Stomach (tissue), 9 donors: ENCODE results near the gene YPEL3. TPM values are rescaled to one million over a fixed set of nuclear protein-coding genes. Genes with fewer than 3 reads are reported as not detected.
"Not testable (repeated sequence)": the region's sequence is repeated elsewhere in the genome, so short reads cannot be mapped to it uniquely, and the experiment has no call there.

Source experiments
- DNase-seq, 2 donors: peaks; one replicate each; pipeline versions ENCODE4 v3.0.0 to v3.0.0-alpha.2; 2013 to 2019
- H3K27ac ChIP-seq, 5 donors: fragments of 200-600 bp in 4 of 5; sonication (generic) in 4 of 5; one replicate each; pipeline ENCODE4 v1.5.1; 2013 to 2019; ENCODE audit warnings: mild to moderate bottlenecking in 1 of 5, moderate library complexity in 1 of 5
- H3K27me3 ChIP-seq, 3 donors: fragments of 200-600 bp; sonication (generic); one replicate each; pipeline ENCODE4 v1.5.1; 2017 to 2019; ENCODE audit warnings: mixed run types in 1 of 3
- H3K36me3 ChIP-seq, 4 donors: fragments of 200-600 bp; sonication (generic); 1 replicate in 3 of 4; 2 replicates in 1 of 4; pipeline ENCODE4 v1.5.1; 2016 to 2019
- H3K4me1 ChIP-seq, 4 donors: fragments of 200-600 bp; sonication (generic); one replicate each; pipeline ENCODE4 v1.5.1; 2016 to 2019
- H3K4me3 ChIP-seq, 4 donors: fragments of 200-600 bp; sonication (generic) in 3 of 4; one replicate each; pipeline ENCODE4 v1.5.1; 2016 to 2019; ENCODE audit warnings: mild to moderate bottlenecking in 1 of 4
- H3K9me3 ChIP-seq, 4 donors: fragments of 200-600 bp; sonication (generic); one replicate each; pipeline ENCODE4 v1.5.1; 2016 to 2019
- EP300 ChIP-seq: sonication (generic); formaldehyde crosslinking; IDR thresholded peaks from one replicate; pipeline ENCODE4 v1.6.1; 2017; ENCODE audit warnings: antibody characterized with exemption
- POLR2A ChIP-seq, 4 donors: fragments of 450-650 bp; IDR thresholded peaks; one replicate each; pipeline ENCODE4 v1.6.1; 2016; ENCODE audit warnings: antibody characterized with exemption in 4 of 4, control low read depth in 2 of 4, mild to moderate bottlenecking in 1 of 4, moderate library complexity in 1 of 4
- POLR2AphosphoS5 ChIP-seq, 3 donors: sonication (generic); formaldehyde crosslinking; IDR thresholded peaks; one replicate each; pipeline ENCODE4 v1.6.1; 2016; ENCODE audit warnings: antibody characterized with exemption in 3 of 3
- WGBS, 5 donors: extraction: QIAGEN DNeasy Blood & Tissue Kit in 3 of 5; methylation state at CpG; one replicate each; pipeline versions ENCODE4 v1.1.5 to v1.1.7; 2013 to 2018; 5-methylcytosine and 5-hydroxymethylcytosine counted together
- intact Hi-C: fragments of 100-400 bp; cut with DNase I; formaldehyde crosslinking; loops from one replicate; pipeline ENCODE4 v1.15.1; 2023; ENCODE audit warnings: low total_unique reads
- polyA plus RNA-seq, 3 donors: library from polyadenylated mRNA; stranded (reverse); fragments of 200-250 nt; gene quantifications; one replicate each; pipeline ENCODE4 v1.2.3, GENCODE V29; 2013
- total RNA-seq, 5 donors: library from RNA; depleted of rRNA; stranded (reverse); fragments of >200 nt; gene quantifications; one replicate each; pipeline versions ENCODE4 v1.1.0 to v1.2.3, GENCODE V29; 2014 to 2016
- TF ChIP-seq, protein P1 (sequence below), 7 experiments: fragments of 450-650 bp in 4 of 7; fragments of 200-600 bp in 3 of 7; sonication (generic) in 3 of 7; IDR thresholded peaks; one replicate each; pipeline ENCODE4 v1.5.1; 2016 to 2019; ENCODE audit warnings: antibody characterized with exemption in 7 of 7, control low read depth in 2 of 7, mild to moderate bottlenecking in 1 of 7
- donor health status: healthy with polysubstance abuse.
- donor health status: Bipolar disorder and iron deficiency.
- donor health status: healthy.

The YPEL3 gene
- total and polyA plus RNA-seq, 8 donors: 13.9 to 162 (median 78.4) TPM

DNA sequence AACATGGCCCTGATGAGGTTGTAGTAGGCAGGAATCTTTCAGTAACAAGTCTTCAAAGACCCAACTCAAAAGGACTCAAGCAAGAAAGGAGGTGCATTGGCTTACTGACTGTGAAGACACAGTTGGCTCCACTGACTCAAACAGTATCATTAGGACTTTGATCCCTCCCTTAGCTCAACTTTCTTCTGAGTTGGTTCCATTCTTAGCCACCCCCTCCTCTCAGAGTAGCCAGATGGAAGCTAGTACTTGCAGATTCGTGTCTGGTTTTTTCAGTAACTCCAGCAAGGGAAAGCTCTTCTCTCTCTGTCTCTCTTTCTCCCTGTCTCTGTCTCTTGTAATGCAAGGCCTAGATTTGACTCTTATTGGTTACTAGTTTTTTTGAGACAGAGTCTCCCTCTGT, 32.0 kb upstream of the YPEL3 start:
- peaks cover 9 to 16% (median 13%) of the 10 kb centered on the region in 4 donors for H3K4me1 ChIP-seq
- intact Hi-C loops: no loop called here
- WGBS, 5 donors: 63 to 94% (median 77%) methylated on average over 1 of the region's 1 CpG
- no peaks in the 10 kb centered on the region for H3K36me3 ChIP-seq
- H3K27ac ChIP-seq: no peak overlapping the region
- DNase-seq: no peak
- no peaks in the 10 kb centered on the region for H3K27me3 ChIP-seq
- H3K9me3 ChIP-seq: no peaks in the 10 kb centered on the region
- TF ChIP-seq POLR2A (IDR thresholded peaks at IDR 0.05) (no peak), EP300 (no peak), POLR2AphosphoS5 (IDR thresholded peaks at IDR 0.05) (no peak)
- TF ChIP-seq, protein P1, sequence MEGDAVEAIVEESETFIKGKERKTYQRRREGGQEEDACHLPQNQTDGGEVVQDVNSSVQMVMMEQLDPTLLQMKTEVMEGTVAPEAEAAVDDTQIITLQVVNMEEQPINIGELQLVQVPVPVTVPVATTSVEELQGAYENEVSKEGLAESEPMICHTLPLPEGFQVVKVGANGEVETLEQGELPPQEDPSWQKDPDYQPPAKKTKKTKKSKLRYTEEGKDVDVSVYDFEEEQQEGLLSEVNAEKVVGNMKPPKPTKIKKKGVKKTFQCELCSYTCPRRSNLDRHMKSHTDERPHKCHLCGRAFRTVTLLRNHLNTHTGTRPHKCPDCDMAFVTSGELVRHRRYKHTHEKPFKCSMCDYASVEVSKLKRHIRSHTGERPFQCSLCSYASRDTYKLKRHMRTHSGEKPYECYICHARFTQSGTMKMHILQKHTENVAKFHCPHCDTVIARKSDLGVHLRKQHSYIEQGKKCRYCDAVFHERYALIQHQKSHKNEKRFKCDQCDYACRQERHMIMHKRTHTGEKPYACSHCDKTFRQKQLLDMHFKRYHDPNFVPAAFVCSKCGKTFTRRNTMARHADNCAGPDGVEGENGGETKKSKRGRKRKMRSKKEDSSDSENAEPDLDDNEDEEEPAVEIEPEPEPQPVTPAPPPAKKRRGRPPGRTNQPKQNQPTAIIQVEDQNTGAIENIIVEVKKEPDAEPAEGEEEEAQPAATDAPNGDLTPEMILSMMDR (IDR thresholded peaks at IDR 0.05): no peak
- no peak overlapping the region for H3K4me3 ChIP-seq

DNA sequence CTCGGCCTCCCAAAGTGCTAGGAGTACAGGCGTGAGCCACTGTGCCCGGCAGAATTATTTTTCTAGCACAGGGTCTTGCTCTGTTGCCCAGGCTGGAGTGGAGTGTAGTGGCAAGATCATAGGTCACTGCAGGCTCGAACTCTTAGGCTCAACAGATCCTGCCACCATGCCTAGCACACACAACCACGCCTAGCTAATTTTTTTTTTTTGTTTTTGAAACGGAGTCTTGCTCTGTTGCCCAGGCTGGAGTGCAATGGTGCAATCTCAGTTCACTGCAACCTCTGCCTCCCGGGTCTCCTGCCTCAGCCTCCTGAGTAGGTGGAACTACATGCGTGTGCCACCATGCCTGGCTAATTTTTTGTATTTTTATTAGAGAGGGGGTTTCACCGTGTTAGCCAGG, 29.7 kb upstream of the YPEL3 start:
- H3K27ac ChIP-seq, H3K9me3 ChIP-seq, intact Hi-C loops, H3K4me3 ChIP-seq, H3K36me3 ChIP-seq, H3K27me3 ChIP-seq, DNase-seq: not testable (repeated sequence)
- peaks cover 29 to 36% (median 32%) of the 10 kb centered on the region in 4 donors for H3K4me1 ChIP-seq
- 86 to 93% (median 91%) methylated on average over 9 of the region's 9 CpGs for whole genome bisulfite sequencing, 5 donors

DNA sequence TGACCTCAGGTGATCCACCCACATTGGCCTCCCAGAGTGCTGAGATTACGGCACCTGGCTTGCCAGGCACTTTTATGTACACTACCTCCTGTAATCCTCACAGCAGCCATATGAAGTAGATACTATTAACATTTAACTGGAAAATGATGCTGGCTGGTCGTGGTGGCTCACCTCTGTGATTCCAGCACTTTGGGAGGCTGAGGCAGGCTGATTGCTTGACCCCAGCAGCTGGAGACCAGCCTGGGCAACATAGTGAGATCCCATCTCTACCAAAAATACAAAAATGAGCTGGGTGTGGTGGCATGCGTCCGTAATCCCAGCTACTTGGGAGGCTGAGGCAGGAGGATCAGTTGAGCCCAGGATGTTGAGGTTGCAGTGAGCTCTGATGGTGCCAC, 29.0 kb upstream of the YPEL3 start:
- no peak for DNase-seq
- H3K27me3 ChIP-seq: no peaks in the 10 kb centered on the region
- H3K36me3 ChIP-seq: peaks cover 2 to 13% (median 8%) of the 10 kb centered on the region in 4 donors
- intact Hi-C loops: no loop called here
- H3K9me3 ChIP-seq: no peaks in the 10 kb centered on the region
- H3K4me3 ChIP-seq: no peak overlapping the region
- peak overlapping the region in 4 of 5 donors; percentile 94 to 96 (median 94) for H3K27ac ChIP-seq
- H3K4me1 ChIP-seq: peaks cover 31 to 43% (median 39%) of the 10 kb centered on the region in 4 donors
- no peak for TF ChIP-seq POLR2AphosphoS5 (IDR thresholded peaks at IDR 0.05)
- TF ChIP-seq EP300: no peak
- TF ChIP-seq, protein P1 (IDR thresholded peaks at IDR 0.05): no peak
- no peak for TF ChIP-seq POLR2A (IDR thresholded peaks at IDR 0.05)
- WGBS, 5 donors: 66 to 87% (median 69%) methylated on average over 4 of the region's 4 CpGs

DNA sequence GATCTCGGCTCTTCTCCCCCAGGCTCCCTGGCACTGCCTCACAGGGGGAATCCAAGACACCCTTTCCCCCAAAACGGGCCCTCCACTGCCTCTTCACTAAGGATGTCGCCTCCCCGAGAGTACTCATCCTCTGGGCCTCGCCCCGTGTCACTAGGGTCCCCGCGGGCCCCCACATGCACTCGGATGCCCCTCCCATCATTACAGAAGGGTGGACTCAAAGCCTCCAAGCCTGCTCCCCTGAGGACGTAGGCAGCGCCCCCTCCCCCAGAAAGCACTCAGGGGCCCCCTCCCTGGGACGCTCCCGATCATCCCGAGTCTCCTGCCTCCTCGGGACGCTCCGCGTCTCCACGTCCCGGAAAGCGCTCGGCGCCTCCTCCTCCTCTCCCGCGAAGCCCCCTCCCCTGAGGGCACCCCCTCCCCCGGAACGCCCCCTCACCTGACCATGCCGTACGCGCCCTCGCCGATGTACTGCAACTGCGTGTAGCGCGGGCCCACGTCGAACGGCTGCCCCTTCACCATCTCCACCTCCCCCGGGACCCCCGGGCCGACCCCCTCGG, 26.7 kb upstream of the YPEL3 start:
- Histone ChIP-seq H3K4me1 (peaks cover 31 to 58% (median 50%) of the 10 kb centered on the region in 4 donors), H3K27me3 (no peaks in the 10 kb centered on the region), H3K9me3 (no peaks in the 10 kb centered on the region), H3K36me3 (peaks cover 17 to 36% (median 30%) of the 10 kb centered on the region in 4 donors), H3K27ac (peak overlapping the region; percentile 89 to 96 (median 94)), H3K4me3 (peak overlapping the region; percentile 73 to 98 (median 87))
- WGBS, 5 donors: 1 to 3% (median 1%) methylated on average over 33 to 42 of the region's 42 CpGs
- no peak for TF ChIP-seq POLR2A (IDR thresholded peaks at IDR 0.05)
- no peak for TF ChIP-seq POLR2AphosphoS5 (IDR thresholded peaks at IDR 0.05)
- intact Hi-C loops: no loop called here
- DNase-seq: no peak

DNA sequence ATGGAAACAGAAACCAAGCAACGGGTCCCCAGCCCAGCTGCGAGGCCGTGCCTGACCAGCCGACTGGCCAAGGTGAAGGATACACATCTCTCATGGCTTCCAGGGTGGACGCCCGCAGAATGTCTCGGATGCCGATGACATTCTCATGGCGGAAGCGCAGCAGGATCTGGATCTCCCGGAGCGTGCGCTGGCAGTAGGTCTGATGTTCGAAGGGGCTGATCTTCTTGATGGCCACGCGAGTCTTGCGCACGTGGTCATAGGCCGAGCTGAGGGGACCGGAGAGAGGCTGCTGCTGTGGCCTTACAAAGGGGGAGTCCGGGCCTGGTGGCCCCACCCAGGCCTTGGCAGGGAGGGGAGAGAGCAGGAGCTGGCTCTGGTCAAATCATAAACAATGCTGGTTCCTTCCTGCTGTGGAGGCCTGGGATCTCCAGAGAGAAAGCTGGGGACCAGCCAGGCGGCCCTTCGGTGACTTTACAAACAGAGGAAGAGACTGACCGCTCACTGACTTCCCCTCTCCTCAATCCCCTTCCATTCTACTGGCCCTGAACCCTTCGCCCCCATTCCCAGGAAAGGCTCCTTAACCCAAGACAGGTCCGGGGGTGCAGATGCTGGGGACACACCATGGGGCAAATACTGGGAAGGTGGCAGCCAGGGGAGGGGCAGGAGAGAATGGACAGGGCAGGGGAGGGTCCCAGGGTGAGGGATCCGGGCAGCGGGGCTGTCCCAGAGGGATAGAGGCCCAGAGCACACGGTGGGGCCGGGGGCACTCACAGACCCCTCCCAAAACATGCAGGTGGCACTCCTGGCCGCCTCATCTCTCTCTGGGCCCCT, 25.9 kb upstream of the YPEL3 start:
- 27 to 43% (median 39%) methylated on average over 30 to 31 of the region's 31 CpGs for WGBS, 5 donors
- intact Hi-C loops: no loop called here
- peak in 2 of 3 donors; percentile 12 to 33 for TF ChIP-seq POLR2AphosphoS5 (IDR thresholded peaks at IDR 0.05)
- TF ChIP-seq, protein P1 (IDR thresholded peaks at IDR 0.05): no peak
- H3K9me3 ChIP-seq: no peaks in the 10 kb centered on the region
- peaks cover 31 to 65% (median 50%) of the 10 kb centered on the region in 4 donors for H3K4me1 ChIP-seq
- no peaks in the 10 kb centered on the region for H3K27me3 ChIP-seq
- peak; percentile 53 to 78 for DNase-seq
- H3K27ac ChIP-seq: peak overlapping the region; percentile 89 to 96 (median 94)
- H3K4me3 ChIP-seq: peak overlapping the region; percentile 73 to 98 (median 87)
- H3K36me3 ChIP-seq: peaks cover 24 to 43% (median 37%) of the 10 kb centered on the region in 4 donors
